ENCODE data around the gene NRN1.

- TF ChIP-seq CEBPB (IDR thresholded peaks at IDR 0.05) (no peak), NFIC (IDR thresholded peaks at IDR 0.05) (no peak), EGR1 (IDR thresholded peaks at IDR 0.05) (peak; percentile 82), RAD21 (IDR thresholded peaks at IDR 0.05; ENCODE audit: low read depth) (no peak)
Measured at GRCh38 chr6:6008648-6009421, 2.1 kb upstream of the NRN1 start.

All from Ishikawa (cell line).